Endothelial cell of umbilical vein (primary cell): ENCODE results near the gene GIGYF2. TPM values are rescaled to one million over a fixed set of nuclear protein-coding genes. Genes with fewer than 3 reads are reported as not detected.

Source experiments
- BruUV-seq: library from RNA; stranded (reverse); fragments of 400-500 nt; replicated peaks from 2 replicates; lab custom pipeline; 2021; lab: Mats Ljungman, UMichigan
- CTCF ChIA-PET: fragments of 300-600, 350-600 bp; sonication (Branson Sonifier 250); formaldehyde crosslinking; loops from one replicate; lab custom pipeline; 2021; ENCODE audit warnings: antibody characterized with exemption, inconsistent platforms; lab: Charles Lee
- POLR2A ChIA-PET: fragments of 300-600, 350-600 bp; sonication (Branson Sonifier 250); formaldehyde crosslinking; loops from one replicate; lab custom pipeline; 2021; ENCODE audit warnings: antibody characterized with exemption, inconsistent platforms; lab: Charles Lee
- DNase-seq: peaks from one replicate; pipeline ENCODE4 v3.0.0-alpha.2; 2011; ENCODE audit warnings: low read depth, low spot score
- FAIRE-seq: peaks from 2 replicates; lab custom pipeline; 2011; peaks lifted over from hg19 to GRCh38; lab: Jason Lieb, UNC
- H2AFZ ChIP-seq: 2 replicates; pipeline ENCODE4 v1.6.0; 2012; ENCODE audit warnings: low read depth, low read length, control low read depth, inconsistent platforms
- H3K27ac ChIP-seq: 2 replicates; pipeline ENCODE4 v1.5.1; 2011; ENCODE audit warnings: low read depth, mild to moderate bottlenecking, control low read depth, low read length, moderate library complexity; ENCODE audit not compliant: insufficient read depth
- H3K27me3 ChIP-seq, 2 experiments: 2 replicates each; pipeline versions ENCODE4 v1.6.0 to v1.6.1; 2011; ENCODE audit warnings: low read length in 2 of 2, mixed read lengths in 1 of 2; ENCODE audit not compliant: control insufficient read depth in 2 of 2, insufficient read depth in 2 of 2
- H3K36me3 ChIP-seq, 2 experiments: 2 replicates in 1 of 2; 3 replicates in 1 of 2; pipeline ENCODE4 v1.5.1; 2011; ENCODE audit warnings: low read length in 2 of 2, mild to moderate bottlenecking in 1 of 2, moderate library complexity in 1 of 2; ENCODE audit not compliant: control insufficient read depth in 2 of 2, insufficient read depth in 2 of 2; ENCODE audit errors: extremely low read depth in 1 of 2
- H3K4me1 ChIP-seq: 3 replicates; pipeline ENCODE4 v1.5.1; 2011; ENCODE audit warnings: mild to moderate bottlenecking, low read length; ENCODE audit not compliant: control insufficient read depth, insufficient read depth; ENCODE audit errors: extremely low read depth
- H3K4me2 ChIP-seq: 2 replicates; pipeline ENCODE4 v1.6.1; 2011; ENCODE audit warnings: low read length, control low read depth, mixed read lengths; ENCODE audit not compliant: insufficient read depth
- H3K4me3 ChIP-seq, 3 experiments: fragments of 200-600 bp in 1 of 3; sonication (generic), shearing (Covaris generic) in 1 of 3; replicated peaks in 1 of 3; 2 replicates each; pipeline ENCODE4 v1.5.1; 2011 to 2016; ENCODE audit warnings: control low read depth in 3 of 3, low read length in 3 of 3, mild to moderate bottlenecking in 2 of 3, inconsistent platforms in 1 of 3, low read depth in 1 of 3, moderate library complexity in 1 of 3; ENCODE audit not compliant: insufficient read depth in 1 of 3
- H3K79me2 ChIP-seq: 2 replicates; pipeline ENCODE4 v1.6.0; 2012; ENCODE audit warnings: low read length, inconsistent platforms; ENCODE audit not compliant: control insufficient read depth, insufficient read depth
- H3K9ac ChIP-seq: replicated peaks from 2 replicates; pipeline ENCODE3; 2011; ENCODE audit warnings: low read length, control low read depth; ENCODE audit not compliant: insufficient read depth; ENCODE audit errors: extremely low read depth
- H3K9me1 ChIP-seq: replicated peaks from 3 replicates; pipeline ENCODE4 v1.6.0; 2011; ENCODE audit warnings: mild to moderate bottlenecking, low read length; ENCODE audit not compliant: control insufficient read depth, insufficient read depth; ENCODE audit errors: extremely low read depth
- H3K9me3 ChIP-seq: replicated peaks from 2 replicates; pipeline ENCODE4 v1.5.1; 2012; ENCODE audit warnings: low read length, inconsistent platforms; ENCODE audit not compliant: control insufficient read depth, insufficient read depth
- H4K20me1 ChIP-seq: replicated peaks from 2 replicates; pipeline ENCODE3; 2011; ENCODE audit warnings: mild to moderate bottlenecking, low read length; ENCODE audit not compliant: control insufficient read depth, insufficient read depth; ENCODE audit errors: extremely low read depth
- EZH2 ChIP-seq: IDR thresholded peaks from 2 replicates; pipeline ENCODE4 v1.6.1; 2012; ENCODE audit warnings: borderline replicate concordance, low read depth, mild to moderate bottlenecking, moderate library complexity, low read length, inconsistent platforms; ENCODE audit not compliant: severe bottlenecking
- FOS ChIP-seq: IDR thresholded peaks from 2 replicates; pipeline ENCODE4 v1.6.1; 2011; ENCODE audit warnings: mild to moderate bottlenecking, low read length, moderate library complexity, borderline replicate concordance; ENCODE audit not compliant: insufficient read depth
- GATA2 ChIP-seq: IDR thresholded peaks from 2 replicates; pipeline ENCODE4 v1.7.0; 2011; ENCODE audit warnings: low read depth, mild to moderate bottlenecking, moderate library complexity, mixed read lengths, low read length; ENCODE audit not compliant: insufficient read length, insufficient read depth
- JUN ChIP-seq: IDR thresholded peaks from 2 replicates; pipeline ENCODE4 v1.6.1; 2011; ENCODE audit warnings: borderline replicate concordance, low read depth; ENCODE audit not compliant: insufficient read length, insufficient read depth
- MYC ChIP-seq: IDR thresholded peaks from one replicate; pipeline ENCODE4 v1.6.1; 2011; ENCODE audit warnings: mild to moderate bottlenecking, low read depth, low read length
- POLR2A ChIP-seq: IDR thresholded peaks from 2 replicates; pipeline ENCODE4 v1.6.1; 2012; ENCODE audit warnings: low read depth, mild to moderate bottlenecking, control low read depth, low read length
- POLR2AphosphoS5 ChIP-seq: IDR thresholded peaks from 2 replicates; pipeline ENCODE4 v1.6.1; 2012; ENCODE audit warnings: low read depth, mild to moderate bottlenecking, control low read depth, low read length, moderate library complexity; ENCODE audit not compliant: insufficient read depth
- dilution Hi-C: fragments of 300-500 bp; cut with MboI; formaldehyde crosslinking; loops from one replicate; pipeline ENCODE4 v1.15.0; 2019; ENCODE audit warnings: low sequenced_read_pairs; ENCODE audit not compliant: extremely low pct_ligation_motif_present
- intact Hi-C: fragments of 100-400 bp; cut with micrococcal nuclease; formaldehyde crosslinking; loops from one replicate; pipeline ENCODE4 v1.10.0; 2022
- polyA plus RNA-seq, 4 experiments: library from polyadenylated mRNA; depleted of rRNA in 3 of 4; stranded (reverse) in 3 of 4; unstranded in 1 of 4; fragments of >200 nt; gene quantifications; 2 replicates each; pipeline versions ENCODE4 v1.2.1 to v1.2.3, GENCODE V29; 2011 to 2012; ENCODE audit warnings: missing spikeins in 1 of 4
- total RNA-seq: library from RNA; stranded (reverse); gene quantifications from 2 replicates; pipeline ENCODE4 v1.2.3, GENCODE V29; 2021
- TF ChIP-seq, protein P1 (sequence below): IDR thresholded peaks from 2 replicates; pipeline ENCODE4 v1.6.1; 2011; ENCODE audit not compliant: insufficient read depth, insufficient read length
- TF ChIP-seq, protein P2 (sequence below), 2 donors: IDR thresholded peaks; 1 replicate in 1 of 2; 2 replicates in 1 of 2; pipeline ENCODE4 v1.5.1; 2011; ENCODE audit warnings: low read length in 2 of 2, mild to moderate bottlenecking in 2 of 2, moderate library complexity in 2 of 2, control low read depth in 1 of 2, inconsistent platforms in 1 of 2, low read depth in 1 of 2; ENCODE audit not compliant: insufficient read depth in 1 of 2; ENCODE audit errors: extremely low read depth in 1 of 2

GIGYF2 gene
- total and polyA plus RNA-seq, 2 donors (not counting 3 experiments of a cell fraction or from before 2014, with no cell fraction given) = 22.9 to 56.4 TPM

DNA sequence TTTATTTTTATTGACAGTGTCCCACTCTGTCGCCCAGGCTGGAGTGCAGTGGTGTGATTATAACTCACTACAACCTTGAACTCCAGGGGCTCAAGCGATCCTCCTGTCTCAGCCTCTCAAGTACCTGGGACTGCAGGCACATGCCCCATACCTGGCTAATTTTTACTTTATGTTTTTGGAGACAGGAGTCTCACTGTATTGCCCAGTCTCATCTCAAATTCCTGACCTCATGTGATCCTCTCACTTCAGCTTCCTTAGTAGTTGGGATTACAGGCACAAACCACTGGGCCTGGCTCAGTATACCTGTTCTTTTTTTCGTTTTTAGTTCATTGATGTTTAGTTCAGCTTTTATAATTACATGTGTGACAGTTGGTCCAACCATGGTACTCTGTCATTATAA, 132.9 kb downstream of the GIGYF2 start:
- no TSS peak for BruUV-seq
- TF ChIP-seq FOS (no peak), EZH2 (no peak), POLR2A (no peak), GATA2 (no peak), POLR2AphosphoS5 (no peak), MYC (no peak), JUN (no peak)
- TF ChIP-seq, protein P1, sequence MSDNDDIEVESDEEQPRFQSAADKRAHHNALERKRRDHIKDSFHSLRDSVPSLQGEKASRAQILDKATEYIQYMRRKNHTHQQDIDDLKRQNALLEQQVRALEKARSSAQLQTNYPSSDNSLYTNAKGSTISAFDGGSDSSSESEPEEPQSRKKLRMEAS = no peak
- TF ChIP-seq, protein P2, sequence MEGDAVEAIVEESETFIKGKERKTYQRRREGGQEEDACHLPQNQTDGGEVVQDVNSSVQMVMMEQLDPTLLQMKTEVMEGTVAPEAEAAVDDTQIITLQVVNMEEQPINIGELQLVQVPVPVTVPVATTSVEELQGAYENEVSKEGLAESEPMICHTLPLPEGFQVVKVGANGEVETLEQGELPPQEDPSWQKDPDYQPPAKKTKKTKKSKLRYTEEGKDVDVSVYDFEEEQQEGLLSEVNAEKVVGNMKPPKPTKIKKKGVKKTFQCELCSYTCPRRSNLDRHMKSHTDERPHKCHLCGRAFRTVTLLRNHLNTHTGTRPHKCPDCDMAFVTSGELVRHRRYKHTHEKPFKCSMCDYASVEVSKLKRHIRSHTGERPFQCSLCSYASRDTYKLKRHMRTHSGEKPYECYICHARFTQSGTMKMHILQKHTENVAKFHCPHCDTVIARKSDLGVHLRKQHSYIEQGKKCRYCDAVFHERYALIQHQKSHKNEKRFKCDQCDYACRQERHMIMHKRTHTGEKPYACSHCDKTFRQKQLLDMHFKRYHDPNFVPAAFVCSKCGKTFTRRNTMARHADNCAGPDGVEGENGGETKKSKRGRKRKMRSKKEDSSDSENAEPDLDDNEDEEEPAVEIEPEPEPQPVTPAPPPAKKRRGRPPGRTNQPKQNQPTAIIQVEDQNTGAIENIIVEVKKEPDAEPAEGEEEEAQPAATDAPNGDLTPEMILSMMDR (IDR thresholded peaks at IDR 0.05; ENCODE audit: extremely low read depth in 1 of 2, insufficient read depth in 1 of 2, low read depth in 1 of 2, low read length in 2 of 2) = no peak
- FAIRE-seq = no peak
- no peak overlapping the region for H3K9ac ChIP-seq
- H3K27me3 ChIP-seq = no peaks in the 10 kb centered on the region
- ChIA-PET POLR2A (no interaction called here), CTCF (interaction anchor here (1.9 kb wide), 1 partner anchor 199 kb away, joined by 4 read pairs; no protein-coding TSS in a partner anchor)
- no peaks in the 10 kb centered on the region for H3K9me1 ChIP-seq
- intact Hi-C loops (no loop called here), dilution Hi-C loops (no loop called here)
- DNase-seq = no peak
- no peaks in the 10 kb centered on the region for H3K9me3 ChIP-seq
- peaks cover 2% of the 10 kb centered on the region for H4K20me1 ChIP-seq
- H3K27ac ChIP-seq = no peak overlapping the region
- no peak overlapping the region for H3K4me3 ChIP-seq
- H3K4me1 ChIP-seq = no peaks in the 10 kb centered on the region
- no peaks in the 10 kb centered on the region for H3K79me2 ChIP-seq
- no peak overlapping the region for H3K4me2 ChIP-seq
- peaks cover 9 to 13% of the 10 kb centered on the region in 2 experiments for H3K36me3 ChIP-seq
- no peak overlapping the region for H2AFZ ChIP-seq
